Measurements from ENCODE around the gene HSPG2.

GRCh38 chr1:21822349-21822748, 114.8 kb downstream of the HSPG2 start:
- TF ChIP-seq CTCF (IDR thresholded peaks at IDR 0.05) (no peak), POLR2A (IDR thresholded peaks at IDR 0.05) (no peak)

Measured in thyroid gland (tissue), 4 donors.